Stomach (tissue), 9 donors: ENCODE results near the gene TPRG1. TPM values are rescaled to one million over a fixed set of nuclear protein-coding genes. Genes with fewer than 3 reads are reported as not detected.

ENCODE experiments used
- DNase-seq, 2 donors: peaks; one replicate each; pipeline versions ENCODE4 v3.0.0 to v3.0.0-alpha.2; 2013 to 2019
- H3K27ac ChIP-seq, 5 donors: fragments of 200-600 bp in 4 of 5; sonication (generic) in 4 of 5; one replicate each; pipeline ENCODE4 v1.5.1; 2013 to 2019; ENCODE audit warnings: mild to moderate bottlenecking in 1 of 5, moderate library complexity in 1 of 5
- H3K27me3 ChIP-seq, 3 donors: fragments of 200-600 bp; sonication (generic); one replicate each; pipeline ENCODE4 v1.5.1; 2017 to 2019; ENCODE audit warnings: mixed run types in 1 of 3
- H3K36me3 ChIP-seq, 4 donors: fragments of 200-600 bp; sonication (generic); 1 replicate in 3 of 4; 2 replicates in 1 of 4; pipeline ENCODE4 v1.5.1; 2016 to 2019
- H3K4me1 ChIP-seq, 4 donors: fragments of 200-600 bp; sonication (generic); one replicate each; pipeline ENCODE4 v1.5.1; 2016 to 2019
- H3K4me3 ChIP-seq, 4 donors: fragments of 200-600 bp; sonication (generic) in 3 of 4; one replicate each; pipeline ENCODE4 v1.5.1; 2016 to 2019; ENCODE audit warnings: mild to moderate bottlenecking in 1 of 4
- H3K9me3 ChIP-seq, 4 donors: fragments of 200-600 bp; sonication (generic); one replicate each; pipeline ENCODE4 v1.5.1; 2016 to 2019
- CTCF ChIP-seq, 7 experiments: fragments of 450-650 bp in 4 of 7; fragments of 200-600 bp in 3 of 7; sonication (generic) in 3 of 7; IDR thresholded peaks; one replicate each; pipeline ENCODE4 v1.5.1; 2016 to 2019; ENCODE audit warnings: antibody characterized with exemption in 7 of 7, control low read depth in 2 of 7, mild to moderate bottlenecking in 1 of 7
- EP300 ChIP-seq: sonication (generic); formaldehyde crosslinking; IDR thresholded peaks from one replicate; pipeline ENCODE4 v1.6.1; 2017; ENCODE audit warnings: antibody characterized with exemption
- POLR2A ChIP-seq, 4 donors: fragments of 450-650 bp; IDR thresholded peaks; one replicate each; pipeline ENCODE4 v1.6.1; 2016; ENCODE audit warnings: antibody characterized with exemption in 4 of 4, control low read depth in 2 of 4, mild to moderate bottlenecking in 1 of 4, moderate library complexity in 1 of 4
- POLR2AphosphoS5 ChIP-seq, 3 donors: sonication (generic); formaldehyde crosslinking; IDR thresholded peaks; one replicate each; pipeline ENCODE4 v1.6.1; 2016; ENCODE audit warnings: antibody characterized with exemption in 3 of 3
- whole genome bisulfite sequencing, 5 donors: extraction: QIAGEN DNeasy Blood & Tissue Kit in 3 of 5; methylation state at CpG; one replicate each; pipeline versions ENCODE4 v1.1.5 to v1.1.7; 2013 to 2018; 5-methylcytosine and 5-hydroxymethylcytosine counted together
- intact Hi-C: fragments of 100-400 bp; cut with DNase I; formaldehyde crosslinking; loops from one replicate; pipeline ENCODE4 v1.15.1; 2023; ENCODE audit warnings: low total_unique reads
- polyA plus RNA-seq, 3 donors: library from polyadenylated mRNA; stranded (reverse); fragments of 200-250 nt; gene quantifications; one replicate each; pipeline ENCODE4 v1.2.3, GENCODE V29; 2013
- total RNA-seq, 5 donors: library from RNA; depleted of rRNA; stranded (reverse); fragments of >200 nt; gene quantifications; one replicate each; pipeline versions ENCODE4 v1.1.0 to v1.2.3, GENCODE V29; 2014 to 2016
- donor health status: healthy with polysubstance abuse.
- donor health status: Bipolar disorder and iron deficiency.
- donor health status: healthy.

Gene TPRG1
- total and polyA plus RNA-seq, 8 donors, result 1.2 to 20.9 (median 3.7) TPM

DNA sequence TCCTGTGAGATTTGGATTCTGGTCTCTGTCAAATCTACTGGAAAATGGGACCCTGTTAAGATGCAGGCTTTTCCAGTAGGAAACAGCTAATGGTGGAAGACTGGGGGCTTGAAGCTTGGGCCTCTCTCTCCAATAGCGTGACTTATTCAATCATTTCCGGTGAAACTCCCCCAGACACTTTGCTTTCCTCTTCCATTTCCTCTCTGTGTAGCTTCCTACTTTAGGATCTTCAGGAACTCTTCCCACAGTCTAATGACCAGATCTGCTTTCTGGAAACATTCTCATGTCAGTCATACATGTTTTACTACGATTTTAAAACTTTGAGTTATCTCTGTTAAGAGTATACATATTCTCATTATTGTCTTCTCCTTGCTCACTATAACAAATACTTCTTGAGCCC lies 28.0 kb upstream of the TPRG1 start:
- WGBS, 5 donors, result 79 to 91% (median 85%) methylated on average over 3 of the region's 3 CpGs
- Histone ChIP-seq H3K4me3 (no peak overlapping the region), H3K36me3 (no peaks in the 10 kb centered on the region), H3K9me3 (no peaks in the 10 kb centered on the region), H3K27ac (no peak overlapping the region), H3K4me1 (peaks cover 0 to 16% (median 2%) of the 10 kb centered on the region in 4 donors), H3K27me3 (no peaks in the 10 kb centered on the region)
- TF ChIP-seq POLR2AphosphoS5 (IDR thresholded peaks at IDR 0.05) (no peak), CTCF (IDR thresholded peaks at IDR 0.05) (no peak)
- DNase-seq, result no peak
- intact Hi-C loops, result loop anchor here (10.0 kb wide), 1 partner anchor 169 kb away; no protein-coding TSS in a partner anchor

DNA sequence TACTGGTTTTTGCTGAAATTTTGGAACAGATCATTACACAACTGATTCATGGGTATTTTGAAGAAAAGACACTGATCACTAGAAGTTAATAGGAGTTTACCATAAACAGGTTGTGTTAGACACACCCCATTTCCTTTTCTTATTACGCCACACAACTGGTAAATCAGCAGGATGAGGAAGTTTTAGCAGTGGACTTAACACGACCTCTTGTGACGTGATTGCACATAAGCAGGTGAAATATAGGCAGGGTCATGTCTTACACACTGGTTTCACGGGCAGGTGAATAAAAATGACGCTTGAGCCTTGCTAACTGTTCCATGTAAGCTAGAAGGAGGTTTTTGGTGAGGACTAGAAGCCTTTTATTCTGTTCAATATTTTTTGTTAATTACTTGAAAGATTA lies 27.1 kb upstream of the TPRG1 start:
- no peak for TF ChIP-seq EP300
- TF ChIP-seq POLR2AphosphoS5 (IDR thresholded peaks at IDR 0.05), result peak in 1 of 3 donors; percentile 34
- TF ChIP-seq CTCF (IDR thresholded peaks at IDR 0.05), result peak in 1 of 7 experiments; percentile 9
- no peak for TF ChIP-seq POLR2A (IDR thresholded peaks at IDR 0.05)
- peak in 1 of 2 donors; percentile 80 for DNase-seq
- H3K27ac ChIP-seq, result peak overlapping the region in 2 of 5 donors; percentile 15 to 41
- H3K4me1 ChIP-seq, result peaks cover 0 to 16% (median 2%) of the 10 kb centered on the region in 4 donors
- WGBS, 5 donors, result 13 to 32% (median 22%) methylated on average over 5 of the region's 5 CpGs
- no peaks in the 10 kb centered on the region for H3K27me3 ChIP-seq
- intact Hi-C loops, result loop anchor here (10.0 kb wide), 1 partner anchor 170 kb away; no protein-coding TSS in a partner anchor
- no peak overlapping the region for H3K4me3 ChIP-seq
- no peaks in the 10 kb centered on the region for H3K36me3 ChIP-seq
- no peaks in the 10 kb centered on the region for H3K9me3 ChIP-seq

- DNase-seq, result no peak
- no peak overlapping the region for H3K27ac ChIP-seq
- no peaks in the 10 kb centered on the region for H3K27me3 ChIP-seq
- intact Hi-C loops, result loop anchor here (10.0 kb wide), 1 partner anchor 172 kb away; no protein-coding TSS in a partner anchor
- WGBS, 5 donors, result 51 to 58% (median 52%) methylated on average over 2 of the region's 2 CpGs
- H3K9me3 ChIP-seq, result no peaks in the 10 kb centered on the region
- TF ChIP-seq EP300, result no peak
- no peak for TF ChIP-seq CTCF (IDR thresholded peaks at IDR 0.05)
- no peak for TF ChIP-seq POLR2A (IDR thresholded peaks at IDR 0.05)
- TF ChIP-seq POLR2AphosphoS5 (IDR thresholded peaks at IDR 0.05), result no peak
- no peaks in the 10 kb centered on the region for H3K36me3 ChIP-seq
- peaks cover 0 to 16% (median 2%) of the 10 kb centered on the region in 4 donors for H3K4me1 ChIP-seq
- no peak overlapping the region for H3K4me3 ChIP-seq
Measured at GRCh38 chr3:189146848-189147247, 24.9 kb upstream of the TPRG1 start.

- TF ChIP-seq EP300 (no peak), CTCF (IDR thresholded peaks at IDR 0.05) (peak in 5 of 7 experiments; percentile 63 to 82 (median 76)), POLR2AphosphoS5 (IDR thresholded peaks at IDR 0.05) (peak in 1 of 3 donors; percentile 48), POLR2A (IDR thresholded peaks at IDR 0.05) (no peak)
- Histone ChIP-seq H3K4me3 (no peak overlapping the region), H3K9me3 (no peaks in the 10 kb centered on the region), H3K27ac (no peak overlapping the region), H3K36me3 (no peaks in the 10 kb centered on the region), H3K4me1 (peaks cover 0 to 16% (median 2%) of the 10 kb centered on the region in 4 donors), H3K27me3 (no peaks in the 10 kb centered on the region)
- peak; percentile 68 to 87 for DNase-seq
- WGBS, 5 donors, result 18 to 30% (median 20%) methylated on average over 6 of the region's 6 CpGs
- intact Hi-C loops, result loop anchor here (10.0 kb wide), 1 partner anchor 173 kb away; no protein-coding TSS in a partner anchor
Measured at GRCh38 chr3:189148081-189148507, 23.7 kb upstream of the TPRG1 start.
